Measurements from ENCODE around the gene SEMA6A. TPM values are rescaled to one million over a fixed set of nuclear protein-coding genes. Genes with fewer than 3 reads are reported as not detected.

The SEMA6A gene
- total RNA-seq, result 7.9 TPM

- peak; percentile 89 for DNase-seq (ENCODE audit: low spot score)
- ATAC-seq, result peak; percentile 89
These were observed at the start of gene SEMA6A for GRCh38 chr5:116574367-116575325. Gene SEMA6A (minus strand): TSS chr5:116574823. CDS start chr5:116504944, 69,879 bp downstream.

DNA sequence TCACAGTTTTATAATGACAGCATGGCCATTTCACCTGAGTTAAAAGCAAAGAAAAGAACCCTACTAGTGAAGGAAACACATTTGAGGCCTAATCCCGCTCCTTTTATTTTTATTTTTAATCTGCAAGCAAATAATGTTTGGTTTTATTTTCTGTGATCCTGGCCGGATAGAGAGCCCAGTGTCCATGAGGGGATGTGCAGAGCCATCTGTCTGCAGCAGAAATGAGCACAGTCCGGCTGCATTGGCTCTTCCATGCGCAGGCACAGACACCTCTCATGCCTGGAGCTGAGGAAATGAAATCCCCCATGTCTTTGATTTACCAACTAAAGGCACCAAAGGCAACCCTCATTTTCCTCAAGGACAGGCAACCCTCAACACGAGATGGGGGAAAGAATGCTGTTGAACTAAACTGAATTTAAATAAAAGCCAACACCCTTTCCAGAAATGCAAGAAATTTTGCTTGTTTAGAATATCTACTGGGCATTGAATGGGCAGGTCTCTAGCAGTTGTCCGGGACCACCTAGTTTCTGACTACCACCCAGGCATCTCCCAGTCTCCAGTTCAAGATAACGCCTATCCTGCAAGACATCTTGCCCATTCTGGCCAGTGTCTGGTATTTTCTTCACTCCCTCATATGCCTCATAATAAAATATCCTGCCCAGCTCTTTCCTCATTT, 47.9 kb upstream of the SEMA6A start:
- ATAC-seq, result no peak
- DNase-seq (ENCODE audit: low spot score), result no peak

DNA sequence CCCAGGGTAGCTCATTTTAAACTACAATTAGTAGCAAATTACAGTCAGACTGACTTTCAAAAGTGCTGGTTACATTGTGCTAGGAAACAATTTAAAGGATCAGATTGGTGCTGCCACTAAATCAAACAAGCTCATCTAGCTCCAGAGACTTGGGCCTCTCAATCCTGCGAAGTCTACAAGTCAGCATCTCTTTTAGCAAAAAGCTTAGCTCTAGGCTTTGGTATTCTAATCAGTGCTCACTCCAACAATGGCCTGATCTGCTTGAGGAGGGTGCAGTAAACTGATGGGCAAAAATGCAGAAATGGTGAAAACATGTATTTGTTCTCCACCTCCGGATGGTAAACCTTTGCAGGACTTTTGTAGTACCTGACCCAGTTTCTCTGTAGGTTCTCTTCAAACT, 47.0 kb upstream of the SEMA6A start:
- ATAC-seq (no peak), DNase-seq (ENCODE audit: low spot score) (no peak)

DNA sequence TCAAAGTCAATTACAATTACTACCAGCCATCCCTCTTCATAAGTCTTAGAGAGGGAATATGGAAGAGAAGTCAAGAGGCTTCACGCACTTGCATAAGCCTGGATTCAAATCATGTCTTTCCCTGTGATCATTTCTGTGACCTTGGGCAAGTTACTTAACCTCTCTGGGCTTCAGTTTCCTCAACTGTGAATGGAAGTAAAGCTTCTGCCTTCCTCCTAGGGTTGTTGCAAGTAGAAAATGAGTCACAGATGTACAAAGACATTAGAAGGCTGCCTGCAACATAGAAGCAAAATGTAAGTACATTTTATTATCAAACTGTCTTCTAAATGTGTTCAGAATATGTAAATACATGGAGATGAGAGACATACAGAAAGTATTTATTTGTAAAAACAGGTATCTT, 42.3 kb upstream of the SEMA6A start:
- ATAC-seq (no peak), DNase-seq (ENCODE audit: low spot score) (no peak)

- ATAC-seq, result no peak
These were observed 39.9 kb upstream of the SEMA6A start for GRCh38 chr5:116614603-116614920.

GRCh38 chr5:116613445-116613844, 38.8 kb upstream of the SEMA6A start:
- no peak for DNase-seq (ENCODE audit: low spot score)
- no peak for ATAC-seq

More at GRCh38 chr5:116614603-116614920, 39.9 kb upstream of the SEMA6A start:
- DNase-seq (ENCODE audit: low spot score), result no peak

GRCh38 chr5:116612431-116612830, 37.8 kb upstream of the SEMA6A start:
- ATAC-seq (no peak), DNase-seq (ENCODE audit: low spot score) (no peak)

- ATAC-seq, result no peak
- no peak for DNase-seq (ENCODE audit: low spot score)
These were observed 30.9 kb upstream of the SEMA6A start for GRCh38 chr5:116605310-116606070.

GRCh38 chr5:116604805-116605204, 30.2 kb upstream of the SEMA6A start:
- no peak for ATAC-seq
- DNase-seq (ENCODE audit: low spot score), result no peak

DNA sequence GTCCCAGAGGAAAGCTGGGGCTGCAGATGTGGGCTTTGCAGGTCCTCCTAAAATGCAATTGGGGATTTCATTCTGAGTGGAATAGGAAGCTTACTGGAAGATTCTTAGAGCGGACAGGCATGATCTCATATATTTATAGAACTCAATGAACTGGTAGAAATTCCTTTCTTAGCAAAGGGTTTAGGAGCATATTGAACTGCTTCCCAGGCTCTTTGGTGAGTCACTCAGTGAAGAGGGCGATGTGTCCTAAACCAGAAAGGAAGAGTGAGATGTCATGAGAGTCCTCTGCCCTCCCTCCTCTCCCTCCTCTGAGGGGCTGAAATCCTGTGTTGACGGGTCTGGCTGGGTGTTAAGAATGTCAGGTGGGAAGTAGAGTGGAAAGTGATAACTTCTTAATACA, 26.3 kb upstream of the SEMA6A start:
- no peak for ATAC-seq
- no peak for DNase-seq (ENCODE audit: low spot score)

- ATAC-seq, result no peak
- no peak for DNase-seq (ENCODE audit: low spot score)
These were observed 24.3 kb upstream of the SEMA6A start for GRCh38 chr5:116598911-116599310.

- DNase-seq (ENCODE audit: low spot score), result no peak
These were observed 20.9 kb upstream of the SEMA6A start for GRCh38 chr5:116595498-116595897.

GRCh38 chr5:116593340-116593739, 18.7 kb upstream of the SEMA6A start:
- DNase-seq (ENCODE audit: low spot score) (no peak), ATAC-seq (no peak)

More at GRCh38 chr5:116595498-116595897, 20.9 kb upstream of the SEMA6A start:
- no peak for ATAC-seq

- ATAC-seq (no peak), DNase-seq (ENCODE audit: low spot score) (no peak)
These were observed 10.6 kb upstream of the SEMA6A start for GRCh38 chr5:116585227-116585626.

DNA sequence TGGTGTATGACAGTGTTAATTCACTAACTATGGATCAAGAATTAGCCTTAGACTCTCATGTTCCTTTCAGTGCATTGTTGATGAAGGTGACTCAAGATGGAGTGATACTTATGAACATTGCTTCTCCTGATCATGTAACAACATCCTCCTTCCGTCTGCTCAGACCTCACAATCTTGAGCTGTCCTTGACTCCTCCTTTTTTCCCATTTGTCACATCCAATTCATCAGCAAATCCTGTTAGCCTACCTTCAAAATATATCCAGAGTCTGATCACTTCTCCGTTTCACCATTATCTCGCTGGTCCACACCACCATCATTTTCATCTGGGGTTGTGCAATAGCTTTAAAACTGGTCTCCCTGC, 9.2 kb upstream of the SEMA6A start:
- ATAC-seq, result no peak
- no peak for DNase-seq (ENCODE audit: low spot score)

- DNase-seq (ENCODE audit: low spot score), result no peak
- ATAC-seq, result no peak
These were observed 8.7 kb upstream of the SEMA6A start for GRCh38 chr5:116583085-116583861.

DNA sequence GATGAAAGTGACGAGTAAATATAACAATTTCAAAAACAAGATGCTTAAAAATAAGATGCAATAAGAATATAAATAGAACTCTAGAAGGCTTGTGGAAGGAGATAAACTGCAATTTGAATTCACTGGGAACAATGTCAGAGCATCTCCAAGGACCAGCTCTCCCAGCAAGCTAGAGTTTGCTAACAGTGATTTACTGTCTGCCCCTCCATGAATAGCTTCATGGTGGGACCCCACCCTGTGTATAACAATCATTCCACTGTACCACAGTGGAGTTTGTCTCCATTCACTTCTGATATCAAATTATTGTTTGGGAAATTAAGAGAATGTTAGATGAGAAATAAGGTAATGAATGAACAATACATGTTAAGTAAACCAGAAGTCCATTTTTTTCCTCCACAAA, 7.3 kb upstream of the SEMA6A start:
- ATAC-seq, result no peak
- DNase-seq (ENCODE audit: low spot score), result no peak

DNA sequence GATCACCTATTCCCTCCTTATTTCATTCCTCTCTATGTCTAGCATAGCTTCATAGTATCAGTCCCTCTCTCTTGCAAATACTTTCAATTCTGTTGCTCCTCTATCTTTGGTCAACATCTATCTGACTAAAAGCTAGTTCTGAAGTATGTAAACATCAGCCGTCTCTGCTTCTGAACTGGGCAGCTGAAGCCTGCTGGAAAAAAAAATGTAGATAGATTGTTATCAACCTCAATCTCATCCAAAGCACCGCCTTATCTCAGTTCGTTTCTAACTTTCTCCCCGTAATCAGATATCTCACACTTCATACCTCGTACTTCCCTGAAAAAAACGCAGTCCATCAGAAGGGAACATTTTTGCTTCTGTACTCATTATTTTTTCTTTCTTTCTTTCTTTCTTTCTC, 4.5 kb upstream of the SEMA6A start:
- no peak for ATAC-seq
- DNase-seq (ENCODE audit: low spot score), result no peak

GRCh38 chr5:116578676-116579075, 4.1 kb upstream of the SEMA6A start:
- no peak for DNase-seq (ENCODE audit: low spot score)
- no peak for ATAC-seq

DNA sequence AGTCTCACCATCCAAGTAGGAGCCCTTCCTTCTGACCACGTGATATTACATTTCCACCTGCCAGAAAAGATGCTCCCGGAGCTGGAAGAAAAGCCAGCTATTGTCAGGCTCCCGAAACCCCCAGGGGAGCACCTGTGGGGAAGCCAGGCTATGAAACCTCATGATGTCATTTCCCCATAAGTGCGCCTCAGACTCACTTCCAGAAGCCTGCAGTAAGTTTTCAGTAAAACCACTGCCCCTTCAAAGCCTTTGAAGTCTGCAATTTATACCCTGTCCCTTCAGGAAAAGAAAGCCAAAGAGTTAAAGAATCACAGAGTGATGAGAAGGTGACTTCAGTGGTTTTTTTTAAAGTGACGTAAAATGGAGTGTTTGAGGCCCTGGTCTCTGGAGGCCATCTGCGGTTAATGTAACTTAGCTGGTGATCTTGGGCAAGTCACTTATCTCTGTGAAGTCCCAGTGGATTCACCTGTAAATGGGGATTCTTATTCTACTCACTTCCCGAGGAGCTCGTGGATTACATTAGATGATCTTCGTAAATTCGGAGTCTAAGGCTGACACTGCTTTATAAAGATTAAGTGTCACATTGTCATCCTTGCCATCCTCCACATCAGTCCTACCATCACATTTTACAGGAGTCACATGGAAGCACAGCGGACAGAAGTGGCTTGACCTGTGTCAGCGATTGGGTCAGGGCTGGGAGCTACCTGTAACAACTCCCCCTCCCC, 2.6 kb upstream of the SEMA6A start:
- DNase-seq (ENCODE audit: low spot score), result no peak
- no peak for ATAC-seq

Data from left lobe of liver (tissue), 2 donors.